ENCODE data around the gene IL20RA. TPM values are rescaled to one million over a fixed set of nuclear protein-coding genes. Genes with fewer than 3 reads are reported as not detected.
A peak's percentile ranks its signal among the peaks of the same experiment; 100 is the strongest.

IL20RA gene
- total RNA-seq, 3 donors from 2014 or later (not counting 1 experiment from before 2014, with no cell fraction given): not detected

DNA sequence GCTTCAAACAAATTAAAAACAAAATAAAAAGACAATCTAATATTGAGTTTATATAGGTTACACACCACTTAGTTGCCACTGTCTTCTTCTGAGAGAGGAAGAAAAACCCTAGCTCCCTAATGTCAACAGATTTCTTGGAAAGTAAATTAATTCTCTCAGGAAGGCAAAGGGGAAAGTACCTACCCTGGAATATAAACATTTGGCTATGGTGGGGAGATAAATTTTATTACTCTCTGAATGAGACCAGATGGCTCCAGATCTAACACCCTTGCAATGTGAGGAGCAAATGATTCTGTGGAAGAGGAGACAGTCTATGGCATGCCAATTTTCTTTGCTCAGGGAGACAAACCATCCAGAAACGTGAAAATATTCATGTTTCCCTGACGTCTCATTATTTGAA, 4.3 kb upstream of the IL20RA start:
- WGBS (ENCODE audit: insufficient coverage): 69% methylated on average over 2 of the region's 2 CpGs
- H3K4me3 ChIP-seq (ENCODE audit: low read length): no peak overlapping the region
- no peaks in the 10 kb centered on the region for H3K9me3 ChIP-seq (ENCODE audit: control insufficient read depth, insufficient read depth, low read length)
- H3K27ac Mint-ChIP-seq: no peak overlapping the region
- peaks cover 62% of the 10 kb centered on the region for H3K27me3 ChIP-seq (ENCODE audit: control insufficient read depth, insufficient read depth, low read length)
- DNase-seq (no peak), ATAC-seq (no peak)
- intact Hi-C loops (cut with micrococcal nuclease): no loop called here
- no peaks in the 10 kb centered on the region for H3K9me3 Mint-ChIP-seq
- peaks cover 58 to 81% of the 10 kb centered on the region in 2 donors for H3K27me3 Mint-ChIP-seq (ENCODE audit: low read depth in 2 of 2)
- H3K36me3 ChIP-seq (ENCODE audit: control insufficient read depth, insufficient read depth, low read length): no peaks in the 10 kb centered on the region
- TF ChIP-seq, protein P1, sequence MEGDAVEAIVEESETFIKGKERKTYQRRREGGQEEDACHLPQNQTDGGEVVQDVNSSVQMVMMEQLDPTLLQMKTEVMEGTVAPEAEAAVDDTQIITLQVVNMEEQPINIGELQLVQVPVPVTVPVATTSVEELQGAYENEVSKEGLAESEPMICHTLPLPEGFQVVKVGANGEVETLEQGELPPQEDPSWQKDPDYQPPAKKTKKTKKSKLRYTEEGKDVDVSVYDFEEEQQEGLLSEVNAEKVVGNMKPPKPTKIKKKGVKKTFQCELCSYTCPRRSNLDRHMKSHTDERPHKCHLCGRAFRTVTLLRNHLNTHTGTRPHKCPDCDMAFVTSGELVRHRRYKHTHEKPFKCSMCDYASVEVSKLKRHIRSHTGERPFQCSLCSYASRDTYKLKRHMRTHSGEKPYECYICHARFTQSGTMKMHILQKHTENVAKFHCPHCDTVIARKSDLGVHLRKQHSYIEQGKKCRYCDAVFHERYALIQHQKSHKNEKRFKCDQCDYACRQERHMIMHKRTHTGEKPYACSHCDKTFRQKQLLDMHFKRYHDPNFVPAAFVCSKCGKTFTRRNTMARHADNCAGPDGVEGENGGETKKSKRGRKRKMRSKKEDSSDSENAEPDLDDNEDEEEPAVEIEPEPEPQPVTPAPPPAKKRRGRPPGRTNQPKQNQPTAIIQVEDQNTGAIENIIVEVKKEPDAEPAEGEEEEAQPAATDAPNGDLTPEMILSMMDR (IDR thresholded peaks at IDR 0.05): no peak
- H3K4me1 Mint-ChIP-seq: peaks cover 0 to 5% of the 10 kb centered on the region in 2 donors
- no peak overlapping the region for H3K27ac ChIP-seq (ENCODE audit: low read length)
- H3K4me3 Mint-ChIP-seq: no peak overlapping the region
- no peaks in the 10 kb centered on the region for H3K36me3 Mint-ChIP-seq
- H3K4me1 ChIP-seq (ENCODE audit: control insufficient read depth, insufficient read depth, low read length): peaks cover 5% of the 10 kb centered on the region

DNA sequence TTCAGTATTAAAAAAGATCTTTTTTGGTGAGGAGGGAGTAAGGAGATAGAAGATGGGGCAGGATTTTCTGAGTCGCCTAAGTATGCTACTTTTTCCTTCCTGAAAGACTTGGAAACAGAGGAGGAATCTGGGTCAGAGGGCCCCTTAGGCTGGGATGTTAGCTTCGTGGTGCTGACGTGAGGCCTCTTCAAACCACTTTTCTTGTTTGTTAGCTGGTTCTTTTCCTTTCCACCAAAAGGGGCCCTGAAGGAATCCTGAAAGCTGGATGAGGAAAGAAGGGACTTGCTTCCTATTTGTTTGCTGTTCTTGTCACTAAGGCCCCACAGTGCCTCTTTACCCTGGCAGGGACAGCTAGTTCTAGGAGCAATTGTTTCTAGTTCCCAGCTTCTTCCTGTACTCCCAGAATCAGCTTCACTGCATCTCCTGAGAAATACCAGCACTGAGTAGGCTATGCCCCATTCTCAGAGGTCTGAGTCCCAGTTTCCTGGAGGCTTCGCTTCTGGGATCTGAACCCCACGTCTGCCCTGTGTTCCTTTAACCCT, 2.2 kb upstream of the IL20RA start:
- Mint-ChIP-seq H3K27ac (no peak overlapping the region), H3K4me1 (peaks cover 0 to 9% of the 10 kb centered on the region in 2 donors), H3K36me3 (no peaks in the 10 kb centered on the region), H3K27me3 (ENCODE audit: low read depth in 2 of 2) (peaks cover 65 to 82% of the 10 kb centered on the region in 2 donors), H3K4me3 (peak overlapping the region; percentile 37), H3K9me3 (no peaks in the 10 kb centered on the region)
- H3K9me3 ChIP-seq (ENCODE audit: control insufficient read depth, insufficient read depth, low read length): no peaks in the 10 kb centered on the region
- WGBS (ENCODE audit: insufficient coverage): 84% methylated on average over 5 of the region's 5 CpGs
- DNase-seq (no peak), ATAC-seq (no peak)
- H3K36me3 ChIP-seq (ENCODE audit: control insufficient read depth, insufficient read depth, low read length): no peaks in the 10 kb centered on the region
- H3K27me3 ChIP-seq (ENCODE audit: control insufficient read depth, insufficient read depth, low read length): peaks cover 69% of the 10 kb centered on the region
- TF ChIP-seq, protein P1 (IDR thresholded peaks at IDR 0.05): no peak
- peaks cover 9% of the 10 kb centered on the region for H3K4me1 ChIP-seq (ENCODE audit: control insufficient read depth, insufficient read depth, low read length)
- no peak overlapping the region for H3K27ac ChIP-seq (ENCODE audit: low read length)
- intact Hi-C loops (cut with micrococcal nuclease): no loop called here
- no peak overlapping the region for H3K4me3 ChIP-seq (ENCODE audit: low read length)

DNA sequence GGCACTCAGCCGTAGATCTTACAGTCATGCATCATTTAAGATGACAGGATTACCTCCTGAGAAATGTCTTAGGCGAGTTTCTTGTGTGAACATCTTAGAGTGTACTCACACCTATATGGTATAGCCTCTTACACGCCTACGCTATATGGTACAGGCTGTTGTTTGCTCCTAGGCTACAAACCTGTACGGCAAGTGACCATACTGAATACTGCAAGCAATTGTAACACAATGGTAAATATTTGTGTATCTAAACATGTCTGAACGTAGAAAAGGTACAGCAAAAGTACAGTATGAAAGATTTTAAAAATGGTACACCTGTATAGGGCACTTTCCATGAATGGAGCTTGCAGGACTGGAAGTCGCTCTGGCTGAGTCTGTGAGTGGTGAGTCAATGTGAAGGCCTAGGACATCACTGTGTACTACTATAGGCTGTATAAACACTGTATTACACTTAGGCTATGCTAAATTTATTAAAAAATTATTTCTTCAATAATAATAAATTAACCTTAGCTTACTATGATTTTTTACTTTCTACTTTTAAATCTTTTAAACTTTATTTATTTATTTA, 541 bp upstream of the IL20RA start:
- Mint-ChIP-seq H3K4me3 (peak overlapping the region; percentile 70), H3K27me3 (ENCODE audit: low read depth in 2 of 2) (peaks cover 69 to 82% of the 10 kb centered on the region in 2 donors), H3K9me3 (no peaks in the 10 kb centered on the region), H3K36me3 (no peaks in the 10 kb centered on the region), H3K27ac (no peak overlapping the region), H3K4me1 (peaks cover 0 to 9% of the 10 kb centered on the region in 2 donors)
- intact Hi-C loops (cut with micrococcal nuclease): no loop called here
- no peak for ATAC-seq
- Histone ChIP-seq H3K36me3 (ENCODE audit: control insufficient read depth, insufficient read depth, low read length) (no peaks in the 10 kb centered on the region), H3K4me1 (ENCODE audit: control insufficient read depth, insufficient read depth, low read length) (peaks cover 9% of the 10 kb centered on the region), H3K27ac (ENCODE audit: low read length) (no peak overlapping the region), H3K27me3 (ENCODE audit: control insufficient read depth, insufficient read depth, low read length) (peaks cover 65% of the 10 kb centered on the region), H3K9me3 (ENCODE audit: control insufficient read depth, insufficient read depth, low read length) (no peaks in the 10 kb centered on the region), H3K4me3 (ENCODE audit: low read length) (no peak overlapping the region)
- no peak for DNase-seq
- TF ChIP-seq, protein P1 (IDR thresholded peaks at IDR 0.05): no peak
- 94% methylated on average over 7 of the region's 7 CpGs for WGBS (ENCODE audit: insufficient coverage)

Measured in natural killer cell (primary cell).